Mesodermal cell (in vitro differentiated cells): Measurements from ENCODE around the gene RALGPS1.

Experiments
- H3K27ac ChIP-seq: 2 replicates; pipeline ENCODE4 v1.7.0; 2013; ENCODE audit warnings: mild to moderate bottlenecking, low read depth, low read length, moderate library complexity; ENCODE audit not compliant: severe bottlenecking
- H3K36me3 ChIP-seq: 2 replicates; pipeline ENCODE4 v1.7.1; 2013; ENCODE audit warnings: mild to moderate bottlenecking, low read length, moderate library complexity; ENCODE audit not compliant: control insufficient read depth, insufficient read depth
- H3K4me1 ChIP-seq: one replicate; pipeline ENCODE4 v1.7.1; 2013; ENCODE audit warnings: mild to moderate bottlenecking, low read length; ENCODE audit not compliant: insufficient read depth, control insufficient read depth, poor library complexity, severe bottlenecking
- H3K4me3 ChIP-seq: 2 replicates; pipeline ENCODE4 v1.7.0; 2013; ENCODE audit warnings: low read length, control low read depth, mild to moderate bottlenecking; ENCODE audit not compliant: insufficient read depth, poor library complexity, severe bottlenecking; ENCODE audit errors: extremely low read depth
- H3K9me3 ChIP-seq: 2 replicates; pipeline ENCODE4 v1.7.1; 2013; ENCODE audit warnings: mild to moderate bottlenecking, low read length, moderate library complexity; ENCODE audit not compliant: control insufficient read depth
- WGBS, 2 experiments: methylation state at CpG; one replicate each; pipeline ENCODE4 v1.1.5; 2013; ENCODE audit warnings: missing lambda C conversion rate in 2 of 2; ENCODE audit not compliant: insufficient coverage in 2 of 2; 5-methylcytosine and 5-hydroxymethylcytosine counted together

The RALGPS1 gene

DNA sequence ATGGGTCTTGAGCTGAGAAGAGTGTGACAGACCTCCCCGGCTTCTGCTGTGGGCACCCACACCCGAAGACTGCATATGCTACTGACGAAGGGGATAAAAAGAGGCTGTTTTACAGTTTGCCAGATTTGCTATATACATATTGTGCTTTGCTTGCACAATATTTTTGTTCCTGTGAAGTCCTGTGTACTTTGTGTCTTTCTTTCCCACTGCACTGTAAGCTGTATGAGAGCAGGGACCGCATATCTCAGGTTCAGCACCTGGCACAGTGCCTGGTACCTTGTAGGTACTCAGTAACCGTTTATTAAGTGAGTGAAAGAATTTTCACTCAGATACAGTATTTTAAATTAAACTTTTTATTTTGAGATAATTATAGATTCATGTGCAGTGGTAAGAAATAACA is 341.7 kb downstream of the RALGPS1 start:
- WGBS, 2 experiments: 100% methylated on average over 1 of the region's 5 CpGs; no CpG with 5 or more reads in 1 of the 2 experiments
- no peak overlapping the region for H3K27ac ChIP-seq
- no peaks in the 10 kb centered on the region for H3K4me1 ChIP-seq
- H3K9me3 ChIP-seq: no peaks in the 10 kb centered on the region
- H3K4me3 ChIP-seq: no peak overlapping the region
- H3K36me3 ChIP-seq: no peaks in the 10 kb centered on the region

DNA sequence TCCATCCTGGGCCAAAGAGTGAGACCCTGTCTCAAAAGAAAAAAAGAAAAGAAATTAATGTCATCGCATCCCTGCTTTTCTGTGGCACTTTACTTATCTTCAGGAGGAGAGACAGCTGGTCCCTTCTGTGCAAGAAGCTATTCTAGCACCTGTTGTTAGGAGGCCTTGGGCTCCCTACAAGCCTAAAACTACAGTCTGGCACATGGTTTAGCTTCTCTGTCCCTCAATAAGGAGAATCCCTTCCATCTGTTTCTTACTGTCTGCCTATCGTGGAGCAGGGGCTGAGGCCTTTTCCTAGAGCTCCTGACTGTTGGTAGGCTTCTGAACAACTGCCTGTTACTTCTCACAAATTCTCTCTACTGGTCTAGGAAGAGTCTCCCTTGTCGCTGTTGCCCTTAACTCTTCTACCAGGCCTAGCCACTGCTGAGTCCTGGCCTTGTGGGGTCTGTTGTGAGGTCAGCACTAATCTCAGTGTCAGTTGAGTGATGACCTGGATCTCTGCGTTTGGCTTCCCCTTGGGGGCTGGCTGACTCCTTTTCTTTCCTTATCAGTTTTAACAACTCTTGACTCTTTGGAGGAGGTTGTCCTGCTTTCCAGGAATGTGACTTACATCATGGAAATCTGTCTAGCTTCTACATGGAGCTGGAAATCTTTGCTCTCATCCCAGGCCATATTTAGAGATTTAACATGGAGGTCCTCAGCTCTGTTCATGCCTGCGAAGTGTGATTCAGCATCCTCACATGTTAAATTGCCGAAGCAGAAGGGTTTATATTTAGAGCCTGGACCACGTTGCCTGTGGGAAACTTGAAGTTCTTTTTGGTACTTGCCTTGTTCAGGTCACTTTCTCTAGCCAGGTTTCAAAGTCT is 344.3 kb downstream of the RALGPS1 start:
- WGBS, 2 experiments: 95 to 96% methylated on average over 5 to 6 of the region's 7 CpGs
- peak overlapping the region; percentile 31 for H3K27ac ChIP-seq

DNA sequence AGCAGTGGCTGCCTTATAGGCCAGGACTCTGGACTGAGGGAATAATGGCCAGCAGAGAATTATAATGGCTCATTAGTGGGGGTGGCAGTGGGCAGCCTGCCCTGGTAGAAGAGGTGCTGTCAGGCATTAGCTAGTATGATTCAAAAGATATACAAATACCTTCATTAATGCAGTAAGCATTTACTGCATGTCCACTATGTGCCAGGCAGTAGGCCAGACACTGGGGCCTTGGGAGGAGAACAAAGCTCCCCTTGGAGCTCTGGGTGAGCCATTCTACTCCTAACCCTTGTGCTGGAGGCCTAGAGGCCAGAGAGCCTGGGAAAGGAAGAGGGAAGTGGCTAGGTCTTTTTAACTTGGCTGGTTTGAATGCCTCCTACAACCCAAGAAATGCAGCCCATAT is 348.0 kb downstream of the RALGPS1 start:
- Histone ChIP-seq H3K4me3 (no peak overlapping the region), H3K4me1 (no peaks in the 10 kb centered on the region), H3K36me3 (no peaks in the 10 kb centered on the region)

More for the DNA sequence above, 344.3 kb downstream of the RALGPS1 start:
- Histone ChIP-seq H3K4me3 (no peak overlapping the region), H3K36me3 (no peaks in the 10 kb centered on the region), H3K4me1 (no peaks in the 10 kb centered on the region), H3K9me3 (no peaks in the 10 kb centered on the region)

DNA sequence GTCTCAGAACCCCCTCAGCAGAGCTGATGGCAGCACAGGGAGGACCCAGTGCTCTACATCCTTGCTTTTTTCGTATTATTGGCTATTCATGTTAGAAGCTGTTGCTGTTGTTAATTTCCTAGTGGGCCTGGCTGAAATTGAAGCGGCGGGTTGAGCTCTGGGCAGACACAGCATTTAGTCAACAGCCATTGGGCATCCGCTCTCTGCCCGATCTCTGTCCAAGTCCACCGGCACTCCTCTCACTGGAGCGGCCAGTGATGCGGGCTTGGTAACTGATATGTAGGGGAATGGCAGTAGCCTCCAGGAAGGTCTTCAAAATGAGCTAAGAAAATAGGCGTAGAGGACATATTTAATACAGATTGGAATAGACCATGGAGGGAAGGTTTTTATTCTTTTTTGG is 348.7 kb downstream of the RALGPS1 start:
- WGBS, 2 experiments: 97 to 100% methylated on average over 6 to 9 of the region's 9 CpGs
- H3K27ac ChIP-seq: no peak overlapping the region

More for the DNA sequence above, 348.0 kb downstream of the RALGPS1 start:
- H3K27ac ChIP-seq: no peak overlapping the region
- no peaks in the 10 kb centered on the region for H3K9me3 ChIP-seq

DNA sequence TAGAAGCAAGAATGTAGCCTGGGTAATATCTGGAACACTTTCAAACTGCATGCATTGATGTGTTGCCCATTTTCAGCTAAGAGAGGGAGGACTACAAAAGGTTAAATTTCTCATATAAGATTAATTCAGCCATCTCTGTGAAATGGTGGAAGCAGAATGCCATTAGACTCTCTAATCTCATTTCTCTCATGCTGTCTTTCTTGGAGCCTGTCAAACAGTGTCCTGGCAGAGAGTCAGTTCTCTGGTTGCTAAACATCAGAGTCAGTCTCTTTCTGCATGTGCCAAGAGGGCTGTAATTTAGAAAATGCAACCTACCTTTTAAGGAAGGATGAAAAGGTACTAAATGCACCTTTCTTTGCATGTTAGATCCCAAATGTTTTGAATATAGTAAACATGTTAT is 349.1 kb downstream of the RALGPS1 start:
- Histone ChIP-seq H3K4me1 (no peaks in the 10 kb centered on the region), H3K4me3 (no peak overlapping the region), H3K36me3 (no peaks in the 10 kb centered on the region), H3K9me3 (no peaks in the 10 kb centered on the region), H3K27ac (no peak overlapping the region)

More for the DNA sequence above, 348.7 kb downstream of the RALGPS1 start:
- Histone ChIP-seq H3K9me3 (no peaks in the 10 kb centered on the region), H3K36me3 (no peaks in the 10 kb centered on the region), H3K4me1 (no peaks in the 10 kb centered on the region), H3K4me3 (no peak overlapping the region)

DNA sequence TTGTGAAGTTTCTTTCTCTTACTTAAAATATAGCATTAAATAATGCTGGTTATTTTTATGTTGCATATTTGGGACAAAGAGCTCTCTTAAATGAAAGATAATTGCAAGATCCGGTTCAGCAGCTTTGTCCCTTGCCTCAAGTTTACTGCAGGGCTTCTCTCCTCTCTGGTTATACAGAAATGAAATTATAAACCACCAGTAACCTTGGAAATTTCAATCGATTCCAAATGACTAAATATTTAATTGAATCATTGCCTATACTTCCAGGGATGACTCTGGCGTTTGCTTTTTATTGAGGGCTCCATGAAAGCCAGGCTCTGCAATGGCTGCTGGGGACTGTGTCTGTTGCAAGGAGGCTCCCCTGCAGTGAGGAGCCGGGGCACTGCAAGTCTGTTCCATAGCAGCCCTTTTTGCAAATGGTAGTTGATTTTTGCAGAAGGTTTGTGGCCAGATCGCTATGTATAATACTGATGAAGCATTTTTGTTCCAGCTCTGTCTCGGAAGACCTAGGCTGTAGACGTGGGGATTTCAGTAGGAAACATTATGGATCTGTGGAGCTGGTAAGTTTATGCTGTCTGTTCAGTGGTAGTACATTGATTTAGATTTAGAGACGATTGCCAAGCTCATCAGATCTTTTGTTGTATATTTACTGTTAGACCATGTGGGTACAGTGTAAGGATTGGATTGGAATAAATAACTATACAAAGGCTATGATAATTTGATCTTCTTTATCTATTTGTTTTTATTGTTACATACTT is 350.1 kb downstream of the RALGPS1 start, which contains the start of gene GARNL3:
GARNL3 (plus strand) TSS at position 313 of the 758 bp plus-strand sequence; CDS start at position 417, 104 bp downstream.
- Histone ChIP-seq H3K4me1 (no peaks in the 10 kb centered on the region), H3K4me3 (no peak within 1 kb of the TSS), H3K9me3 (no peaks in the 10 kb centered on the region), H3K36me3 (no peaks in the 10 kb centered on the region), H3K27ac (no peak within 1 kb of the TSS)
- WGBS, 2 experiments: 57 to 68% methylated on average over 4 of the region's 8 CpGs

DNA sequence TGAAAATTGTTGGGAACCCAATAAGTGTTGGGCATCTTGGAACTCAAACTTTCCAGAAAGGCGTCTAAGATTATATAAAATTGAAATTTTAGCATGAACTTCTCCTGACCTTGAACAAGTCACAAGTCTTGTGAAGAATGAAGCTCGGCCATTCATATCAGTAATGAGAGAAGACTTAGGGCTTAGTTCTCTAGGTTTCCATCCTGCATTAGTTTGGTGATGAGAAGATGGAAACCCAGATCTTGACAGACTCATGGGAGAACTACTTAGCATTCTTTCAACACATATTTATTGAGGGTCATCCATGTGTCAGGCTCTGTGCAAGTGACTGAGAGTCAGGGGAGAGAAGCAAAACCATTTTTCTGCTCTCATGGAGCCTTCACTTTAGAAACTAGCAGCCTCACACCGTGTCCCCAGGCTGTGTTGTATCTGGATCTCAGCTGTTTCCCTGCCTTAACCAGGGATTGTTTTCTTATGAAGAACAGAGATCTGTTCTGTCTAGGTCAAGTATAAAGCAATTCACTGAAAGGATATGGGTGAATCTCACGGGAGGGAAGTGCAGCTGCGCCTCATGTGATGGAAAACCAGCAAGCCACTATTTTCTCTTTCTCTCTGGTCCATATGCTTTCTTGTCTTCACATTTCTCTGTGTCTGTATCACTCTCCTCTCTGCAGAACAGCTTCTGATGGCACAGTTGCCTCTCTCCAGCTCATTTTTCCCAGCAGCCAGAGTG is 353.4 kb downstream of the RALGPS1 start:
- no peak overlapping the region for H3K4me3 ChIP-seq
- WGBS, 2 experiments: 90 to 92% methylated on average over 3 to 4 of the region's 5 CpGs
- no peaks in the 10 kb centered on the region for H3K36me3 ChIP-seq
- H3K27ac ChIP-seq: no peak overlapping the region
- no peaks in the 10 kb centered on the region for H3K9me3 ChIP-seq
- H3K4me1 ChIP-seq: no peaks in the 10 kb centered on the region

DNA sequence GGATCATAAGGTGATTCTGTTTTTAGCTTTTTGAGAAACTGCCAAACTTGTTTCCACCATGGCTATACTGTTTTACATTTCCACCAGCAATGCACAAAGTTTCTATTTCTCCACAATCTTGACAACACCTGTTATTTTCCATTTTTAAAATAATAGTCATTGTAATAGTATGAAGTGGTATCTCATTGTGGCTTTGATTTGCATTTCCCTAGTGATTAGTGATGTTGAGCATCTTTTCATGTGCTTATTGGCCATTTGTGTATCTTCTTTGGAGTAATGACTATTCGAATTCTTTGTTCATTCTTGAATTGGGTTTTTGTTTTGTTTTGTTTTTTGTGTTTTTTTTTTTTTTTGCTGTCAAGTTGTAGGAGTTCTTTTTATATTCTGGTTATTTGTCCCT is 354.9 kb downstream of the RALGPS1 start:
- no CpG with 5 or more reads among the region's 1 CpG for WGBS, 2 experiments
- no peaks in the 10 kb centered on the region for H3K9me3 ChIP-seq
- no peak overlapping the region for H3K27ac ChIP-seq
- H3K4me1 ChIP-seq: no peaks in the 10 kb centered on the region
- H3K36me3 ChIP-seq: no peaks in the 10 kb centered on the region
- H3K4me3 ChIP-seq: no peak overlapping the region
